Jurkat, Clone E6-1 (cell line): ENCODE data around the gene YARS1. TPM values are rescaled to one million over a fixed set of nuclear protein-coding genes. Genes with fewer than 3 reads are reported as not detected.

Source experiments
- DNase-seq: peaks from one replicate; pipeline ENCODE4 v3.0.0-alpha.2; 2011; ENCODE audit warnings: low read depth, low spot score
- H3K4me3 ChIP-seq: 2 replicates; pipeline ENCODE4 v1.5.1; 2011; ENCODE audit warnings: mild to moderate bottlenecking, low read length, control low read depth, moderate library complexity
- polyA plus RNA-seq: library from polyadenylated mRNA; unstranded; fragments of >200 nt; gene quantifications from one replicate; pipeline ENCODE4 v1.2.1, GENCODE V29; 2012; ENCODE audit warnings: missing spikeins; ENCODE audit not compliant: insufficient read length, insufficient read depth

YARS1 gene
- 224 TPM for polyA plus RNA-seq

DNA sequence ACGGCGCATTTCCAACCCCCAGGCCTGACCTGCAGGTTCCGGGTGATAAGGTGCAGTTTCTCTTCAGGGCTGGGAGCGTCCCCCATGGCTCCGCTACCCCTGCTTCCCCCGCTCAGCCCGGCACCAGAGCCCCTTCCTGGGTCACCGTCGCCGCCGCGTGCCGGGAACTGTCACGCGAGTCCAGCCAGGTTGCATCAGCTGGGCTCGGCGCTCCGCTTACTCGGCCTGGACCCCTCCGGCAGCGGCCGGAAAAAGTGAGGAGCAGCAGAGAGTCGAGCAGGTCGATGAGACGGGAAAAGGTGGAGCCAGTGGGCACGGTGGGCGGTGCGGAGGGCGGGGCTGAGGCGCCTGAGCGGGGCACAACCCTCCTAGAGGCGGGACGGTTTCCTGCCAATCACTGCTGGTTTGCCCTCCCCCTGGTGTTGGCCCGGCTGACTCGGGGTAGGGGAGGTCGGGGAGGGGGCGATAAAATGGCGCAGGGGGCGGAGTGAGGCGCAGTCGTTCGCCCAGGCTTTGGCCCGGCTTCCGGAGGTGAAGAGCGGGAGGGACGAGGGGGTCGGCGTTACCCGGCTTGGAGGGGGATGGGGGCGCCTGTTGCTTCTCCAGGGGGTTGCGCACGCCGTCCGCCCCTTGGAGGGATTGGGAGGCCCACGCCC is at the start of gene YARS1, which contains the start of gene S100PBP:
TSS of gene YARS1 (minus strand) at position 200 of the 656 bp plus-strand sequence. CDS start at position 86, 114 bp downstream.
TSS of gene S100PBP (plus strand) at position 495 of the 656 bp plus-strand sequence. CDS start 8,447 bp downstream, outside the sequence.
- peak; percentile 98 for DNase-seq
- peak within 1 kb of the TSS; percentile 81 for H3K4me3 ChIP-seq

DNA sequence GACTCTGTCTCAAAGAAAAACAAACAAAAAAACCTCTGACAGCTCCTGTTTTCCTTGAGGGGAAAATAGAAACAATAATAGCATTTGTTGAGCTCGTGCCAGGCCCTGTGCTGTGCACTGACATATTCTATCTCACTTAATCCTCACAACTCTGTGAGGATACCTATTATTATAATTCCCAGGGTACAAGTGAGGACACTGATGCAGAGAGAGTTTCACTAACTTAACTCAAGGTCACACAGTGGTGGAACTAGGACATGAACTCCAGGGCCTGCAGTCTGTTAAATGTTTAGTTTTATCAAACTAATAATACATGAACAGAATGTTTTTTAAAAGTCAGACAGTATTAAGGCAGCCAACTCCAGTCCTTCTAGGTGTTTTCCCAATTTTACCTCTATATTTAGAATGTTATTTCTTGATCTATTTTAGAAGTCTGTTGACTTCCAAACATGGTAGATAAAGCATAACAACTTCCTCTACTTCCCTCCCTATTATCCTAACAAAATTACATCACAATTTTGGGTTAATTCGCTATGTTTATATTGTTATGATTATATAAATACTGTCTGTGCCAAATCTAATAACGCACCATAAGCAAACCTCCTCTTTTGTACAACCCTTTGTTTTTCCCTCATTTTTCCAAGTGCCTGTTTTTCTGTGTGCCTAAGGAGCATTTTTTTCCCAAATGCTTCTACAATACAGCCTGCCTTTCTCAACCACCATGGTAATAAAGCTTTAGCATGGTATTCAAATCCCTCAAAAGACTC is 48.7 kb upstream of the YARS1 start:
- H3K4me3 ChIP-seq = no peak overlapping the region
- DNase-seq = no peak

DNA sequence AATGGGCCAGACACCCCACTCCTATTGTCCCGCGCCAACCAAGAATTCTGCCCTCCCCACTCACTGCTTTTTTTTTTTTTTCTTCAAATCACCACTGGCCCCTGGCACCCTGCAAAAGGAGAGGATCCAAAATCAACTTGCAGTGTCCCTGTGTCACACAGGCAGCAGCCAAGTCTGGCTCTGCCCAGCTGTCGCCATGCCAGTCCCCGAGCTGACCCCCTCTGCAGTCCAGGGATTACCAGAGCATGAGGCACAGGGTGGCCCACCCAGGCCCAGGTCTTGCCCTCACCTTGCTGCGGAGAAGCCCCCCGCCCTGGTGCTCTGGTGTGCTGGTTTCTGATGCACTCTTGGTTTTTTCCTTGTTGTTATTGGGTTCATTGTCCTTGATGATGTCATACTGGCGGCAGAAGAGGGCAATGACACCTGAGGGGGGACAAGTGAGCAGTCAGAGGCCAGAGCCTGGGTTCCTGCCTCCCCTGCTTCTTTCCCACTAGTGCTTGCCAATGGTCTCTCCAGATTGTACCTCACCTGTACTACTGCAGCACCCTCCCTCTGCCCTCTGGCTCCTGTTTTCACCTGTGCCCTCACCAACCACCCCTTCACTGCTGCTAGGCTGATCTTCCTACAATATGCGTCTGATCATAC is 47.3 kb upstream of the YARS1 start:
- H3K4me3 ChIP-seq = no peak overlapping the region
- DNase-seq = no peak

DNA sequence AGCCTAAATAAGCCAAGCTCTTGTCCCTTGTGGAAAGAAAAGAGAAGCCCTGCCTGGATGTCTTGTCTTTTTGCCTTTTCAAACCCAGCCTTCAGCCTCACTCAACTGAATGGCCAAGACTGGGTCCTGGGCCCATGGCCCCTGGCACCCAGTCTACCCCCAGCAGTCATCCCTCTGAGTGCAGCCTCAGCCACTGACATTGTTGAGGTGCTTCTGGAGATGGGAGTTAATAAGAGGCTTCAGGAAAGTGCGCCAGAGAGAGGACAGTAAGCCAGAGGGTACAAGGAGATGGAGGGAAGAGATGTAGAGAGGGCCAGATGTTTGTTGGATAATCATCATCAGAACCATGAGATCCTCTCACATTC is 46.7 kb upstream of the YARS1 start:
- no peak overlapping the region for H3K4me3 ChIP-seq
- DNase-seq = no peak

DNA sequence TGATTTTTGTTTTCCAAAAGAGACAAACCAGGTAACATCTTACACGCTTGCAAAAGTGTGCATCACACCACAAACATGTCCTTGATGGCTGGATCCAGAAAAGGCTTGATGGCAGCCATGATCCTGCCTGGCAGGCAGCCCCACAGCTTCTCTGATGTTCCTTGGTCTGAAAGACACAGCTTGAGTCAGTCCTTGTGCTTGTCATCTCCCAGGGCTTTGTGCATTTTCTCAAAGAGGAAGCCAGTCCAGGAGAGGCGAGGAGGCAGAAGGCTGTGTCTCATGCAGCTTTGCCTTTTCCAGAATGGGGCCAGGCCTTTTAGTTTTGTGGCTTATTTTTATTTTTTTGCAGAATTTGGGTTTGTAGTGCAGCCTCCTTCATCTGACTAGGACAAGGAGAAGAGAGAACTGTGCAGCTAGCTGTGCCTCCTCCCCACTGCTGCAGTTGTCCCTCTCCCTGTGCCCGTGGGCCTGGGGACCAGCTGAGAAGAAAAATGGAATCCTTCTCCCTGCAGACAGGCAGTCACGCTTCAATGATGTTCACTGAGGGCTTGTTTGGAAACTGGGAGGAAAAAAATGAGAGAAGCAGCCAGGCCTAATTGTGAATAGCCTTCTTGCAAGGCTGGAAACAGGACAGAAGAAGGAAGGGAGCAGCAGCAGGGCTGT is 46.2 kb upstream of the YARS1 start:
- no peak overlapping the region for H3K4me3 ChIP-seq
- DNase-seq = no peak

DNA sequence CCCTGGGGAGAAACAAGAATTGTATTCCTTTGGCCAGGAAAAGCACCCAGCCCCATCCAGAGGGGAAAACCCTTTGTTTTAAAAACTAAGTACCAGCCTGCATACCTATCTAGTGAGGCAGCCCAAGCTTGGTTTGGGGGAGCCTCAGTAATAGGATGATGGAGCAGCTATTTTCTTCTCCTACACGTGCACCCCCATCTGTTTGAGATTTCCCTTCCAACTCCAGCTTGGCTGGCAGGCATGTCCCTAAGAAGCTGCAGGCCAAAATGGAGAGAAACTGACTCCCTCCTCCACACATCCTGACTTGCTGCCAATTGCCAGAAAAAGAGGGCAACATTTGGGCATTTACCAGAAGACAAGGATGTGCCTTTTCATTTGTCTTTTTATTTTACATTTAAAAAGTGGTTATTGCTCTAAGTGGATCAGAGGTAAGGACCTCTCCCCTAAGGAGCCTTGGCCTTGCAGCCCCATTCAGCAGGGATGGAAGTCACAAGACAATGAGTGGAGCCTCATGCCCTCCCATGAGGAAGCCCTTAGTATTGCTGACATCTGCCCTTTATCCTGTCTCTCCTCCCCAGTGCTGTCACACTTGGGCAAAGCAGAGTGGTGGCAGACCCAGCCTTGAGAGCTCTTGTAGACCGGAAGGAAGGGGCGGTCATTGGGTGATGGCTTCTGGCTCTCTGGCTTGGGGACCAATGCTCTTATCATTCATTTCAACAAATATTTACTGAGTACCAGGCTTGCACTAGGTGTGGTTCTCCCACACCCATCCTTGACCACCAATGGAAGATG is 44.9 kb upstream of the YARS1 start:
- no peak for DNase-seq
- no peak overlapping the region for H3K4me3 ChIP-seq

DNA sequence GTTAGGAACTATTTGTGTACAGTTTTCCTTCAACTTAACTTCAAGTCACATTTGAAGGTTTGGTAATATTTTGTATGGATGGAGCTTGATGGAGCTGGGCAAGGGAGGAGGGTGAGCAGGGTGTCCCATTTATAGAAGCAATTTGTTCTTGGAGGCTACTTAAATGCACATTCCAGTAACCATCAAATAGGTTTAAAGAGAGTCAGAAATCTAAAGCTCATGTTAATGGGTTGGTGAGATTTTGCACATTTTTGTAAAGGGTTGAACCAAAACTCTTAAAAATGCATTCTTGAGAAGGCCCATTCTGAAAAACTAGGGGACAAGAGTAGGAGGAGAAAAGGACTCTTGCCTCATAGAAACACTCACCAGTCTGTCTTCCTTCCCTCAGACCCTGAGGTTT is 43.4 kb upstream of the YARS1 start:
- DNase-seq = no peak
- H3K4me3 ChIP-seq = no peak overlapping the region

DNA sequence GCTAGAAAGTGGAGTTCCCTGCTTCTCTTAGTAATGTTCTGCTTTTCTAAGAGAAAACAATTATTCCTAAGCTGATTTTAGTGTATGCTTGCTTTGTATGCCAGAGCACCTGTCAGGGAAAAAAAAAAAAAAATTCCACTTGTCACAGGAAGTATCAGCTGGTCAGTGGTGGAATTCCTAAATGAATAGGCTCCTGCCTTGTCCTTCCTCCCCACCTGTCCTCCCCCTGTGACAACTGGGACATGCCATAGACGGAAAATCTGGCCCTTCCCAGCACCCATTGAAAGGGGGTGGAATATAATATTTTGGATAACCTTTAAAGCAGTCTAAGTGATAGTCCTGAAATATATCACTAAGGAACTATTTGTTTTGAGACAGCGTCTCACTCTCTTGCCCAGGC is 42.8 kb upstream of the YARS1 start:
- DNase-seq = no peak
- no peak overlapping the region for H3K4me3 ChIP-seq

DNA sequence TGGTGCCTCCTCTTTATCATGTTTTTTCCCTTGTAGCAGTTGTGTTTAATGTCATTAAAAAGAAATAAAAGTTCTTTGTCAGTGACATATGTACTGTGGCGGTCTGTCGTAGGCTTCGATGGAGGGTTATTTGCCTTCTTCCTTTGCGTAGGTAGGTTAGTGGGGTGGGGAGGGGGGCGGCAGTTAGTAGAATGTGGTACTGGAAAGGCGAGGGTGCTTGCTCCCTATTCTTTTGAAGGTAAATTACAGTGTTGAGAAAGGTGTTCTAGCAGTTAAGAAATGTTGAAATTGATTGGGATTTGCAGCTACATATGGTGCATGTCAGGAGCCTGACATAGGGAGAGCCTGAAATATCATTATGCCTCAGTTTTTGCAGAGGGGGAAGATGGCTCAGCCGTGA is 41.6 kb upstream of the YARS1 start:
- DNase-seq = no peak
- no peak overlapping the region for H3K4me3 ChIP-seq

DNA sequence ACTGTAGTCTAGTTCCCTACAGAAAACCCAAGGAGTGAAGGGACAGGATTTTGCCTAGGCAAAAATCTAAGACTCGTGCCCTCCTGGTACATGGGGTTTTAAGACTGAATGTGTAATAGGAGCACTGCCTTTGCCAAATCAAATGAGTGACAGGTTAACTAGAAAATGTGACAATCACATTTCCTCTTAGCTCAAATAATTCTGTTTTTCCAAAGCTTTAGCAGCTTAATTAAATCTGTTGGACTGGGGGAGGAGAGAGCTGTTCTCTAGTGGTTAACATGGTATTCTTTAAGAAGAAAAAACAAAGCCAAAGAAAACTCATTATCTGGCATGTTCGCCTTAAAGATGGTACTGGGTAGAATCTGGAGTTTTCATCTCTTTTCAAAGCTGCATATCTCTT is 41.0 kb upstream of the YARS1 start:
- no peak overlapping the region for H3K4me3 ChIP-seq
- no peak for DNase-seq

DNA sequence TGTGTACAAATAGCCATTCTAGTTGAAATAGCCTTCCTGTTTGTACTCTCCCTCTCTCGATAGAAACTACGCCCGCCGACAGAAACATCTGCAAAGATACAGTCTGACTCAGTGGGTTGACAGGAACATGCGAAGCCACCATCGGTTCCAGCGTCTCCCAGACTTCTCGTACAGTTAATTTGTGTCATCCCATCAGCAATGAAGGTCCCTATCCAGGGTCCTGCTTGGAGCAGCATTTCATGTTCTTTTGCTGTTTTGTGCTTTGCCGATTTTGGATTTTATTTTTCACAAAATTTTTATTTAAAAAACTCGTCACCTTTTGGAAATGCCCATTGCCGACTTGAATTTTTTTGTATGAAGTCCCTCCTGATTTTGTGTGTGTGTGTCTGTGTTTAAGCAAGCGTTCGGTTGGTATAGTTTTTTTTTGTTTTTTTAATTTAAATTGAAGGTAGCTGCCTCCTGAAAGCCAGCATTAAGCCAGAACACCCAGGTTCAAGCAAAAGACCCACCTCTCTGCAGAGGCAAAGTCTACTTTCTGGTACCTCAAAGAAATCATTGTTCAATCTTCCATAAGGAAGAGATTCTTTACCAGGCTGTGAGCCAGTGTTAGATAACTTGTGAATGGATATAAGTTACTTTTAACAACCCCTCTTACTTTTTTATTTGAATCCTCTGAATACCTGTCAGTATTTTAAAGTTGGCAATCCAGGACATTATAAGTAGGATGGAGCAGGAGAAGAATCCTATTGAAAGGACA is 38.9 kb upstream of the YARS1 start:
- DNase-seq = no peak
- no peak overlapping the region for H3K4me3 ChIP-seq

DNA sequence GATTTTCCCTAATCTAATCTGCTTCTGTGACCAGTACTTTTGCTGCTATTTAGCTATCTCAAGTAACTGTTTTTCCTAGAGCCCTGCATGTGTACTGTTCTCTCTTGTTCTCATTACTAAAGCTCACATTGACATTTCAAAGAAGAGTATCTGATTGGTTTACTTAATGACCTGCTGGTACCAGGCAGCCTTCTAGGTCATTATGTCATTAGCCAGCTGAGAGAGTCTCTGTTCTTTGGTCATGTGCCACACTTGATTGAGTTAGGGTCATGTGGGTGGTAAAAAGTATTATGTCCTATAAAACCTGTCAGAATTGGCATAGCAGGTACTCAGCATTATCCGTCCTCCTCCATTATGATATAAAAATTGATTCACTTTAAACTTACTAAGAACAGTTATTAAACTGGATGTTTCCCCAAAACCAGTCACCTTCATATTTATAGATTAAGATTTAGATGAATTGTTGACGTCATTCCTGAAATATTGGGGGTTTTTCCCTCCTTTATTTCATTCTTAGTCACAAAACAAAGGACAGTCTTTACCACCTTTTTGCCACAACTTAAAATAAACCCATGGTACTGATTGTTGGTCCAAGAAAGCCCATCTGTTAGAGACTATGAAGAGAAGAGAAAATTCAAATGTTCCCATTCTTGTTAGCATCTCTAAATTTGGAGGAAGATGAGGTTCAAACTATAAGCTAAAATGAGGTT is 31.4 kb upstream of the YARS1 start:
- DNase-seq = no peak
- H3K4me3 ChIP-seq = no peak overlapping the region

DNA sequence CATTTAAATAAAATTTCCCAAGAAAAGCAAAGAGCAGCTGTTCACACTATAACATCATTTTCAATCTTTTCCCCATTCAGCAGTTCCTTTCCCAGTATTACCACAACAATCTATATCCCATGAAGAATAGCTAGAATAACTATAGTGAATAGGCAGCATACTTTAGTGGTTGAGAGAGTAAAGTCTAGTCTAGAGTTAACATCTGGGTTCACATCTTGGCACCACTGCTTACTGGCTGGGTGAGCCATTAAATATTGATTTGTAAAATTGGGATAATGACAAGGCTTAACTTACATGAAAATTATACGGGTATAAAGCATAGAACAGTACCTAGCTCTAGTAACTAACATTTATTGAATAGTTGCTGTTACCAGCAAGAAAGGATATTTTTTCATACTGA is 14.7 kb upstream of the YARS1 start:
- no peak overlapping the region for H3K4me3 ChIP-seq

DNA sequence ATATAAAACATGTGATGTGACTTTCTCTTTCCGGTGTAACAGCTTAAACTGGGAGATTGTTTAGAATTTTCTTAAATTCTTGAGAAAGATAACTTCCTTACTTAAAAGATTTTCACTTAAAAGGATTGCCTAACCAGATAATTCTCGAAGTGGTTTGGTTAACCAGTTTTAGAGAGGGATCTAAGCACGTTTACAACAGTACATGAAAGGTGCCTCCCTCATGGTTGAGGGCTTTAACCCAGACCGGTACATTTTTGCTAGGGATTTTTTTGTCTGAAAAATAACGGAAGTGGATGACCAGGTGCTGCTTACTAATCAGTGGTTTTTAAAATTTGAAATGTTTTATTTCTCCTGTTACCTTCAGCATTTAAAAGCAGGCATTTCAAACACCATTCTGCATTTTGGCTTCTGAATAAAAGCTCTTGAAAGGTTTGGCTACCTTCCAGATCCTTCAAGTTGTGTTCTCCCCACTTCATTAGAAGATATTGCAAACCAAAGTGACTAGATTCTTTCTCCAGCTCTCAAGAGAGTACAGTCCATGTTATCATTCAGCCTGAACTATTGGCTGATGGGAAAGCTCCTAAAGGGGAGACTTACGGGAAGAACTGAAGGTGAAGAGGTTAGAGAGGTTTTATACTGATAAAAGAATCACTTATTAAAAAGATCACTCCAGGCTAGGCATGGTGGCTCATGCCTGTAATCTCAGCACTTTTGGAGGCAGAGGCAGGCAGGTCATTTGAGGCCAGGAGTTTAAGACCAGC is 13.1 kb upstream of the YARS1 start:
- DNase-seq = peak; percentile 32
- no peak overlapping the region for H3K4me3 ChIP-seq

More for the DNA sequence above, 14.7 kb upstream of the YARS1 start:
- DNase-seq = no peak

DNA sequence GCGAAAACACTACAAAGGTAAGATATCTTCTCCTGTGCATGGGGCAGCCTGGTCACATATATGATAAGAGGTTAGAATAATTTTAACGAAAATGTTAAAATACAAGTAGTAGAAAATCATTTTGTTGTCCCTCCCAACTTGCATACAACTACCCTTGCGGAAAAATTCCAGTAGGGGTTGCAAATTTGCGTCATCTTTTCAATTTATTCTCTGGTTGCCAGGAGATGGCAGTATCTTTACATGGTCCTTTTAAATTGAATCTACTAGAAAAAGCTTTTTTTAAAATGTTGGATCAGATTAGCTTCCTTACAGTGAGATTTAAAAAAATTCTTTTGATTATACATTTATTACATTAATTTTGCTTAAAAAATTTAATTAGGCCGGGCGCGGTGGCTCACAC is 11.2 kb upstream of the YARS1 start:
- peak; percentile 14 for DNase-seq
- H3K4me3 ChIP-seq = no peak overlapping the region

DNA sequence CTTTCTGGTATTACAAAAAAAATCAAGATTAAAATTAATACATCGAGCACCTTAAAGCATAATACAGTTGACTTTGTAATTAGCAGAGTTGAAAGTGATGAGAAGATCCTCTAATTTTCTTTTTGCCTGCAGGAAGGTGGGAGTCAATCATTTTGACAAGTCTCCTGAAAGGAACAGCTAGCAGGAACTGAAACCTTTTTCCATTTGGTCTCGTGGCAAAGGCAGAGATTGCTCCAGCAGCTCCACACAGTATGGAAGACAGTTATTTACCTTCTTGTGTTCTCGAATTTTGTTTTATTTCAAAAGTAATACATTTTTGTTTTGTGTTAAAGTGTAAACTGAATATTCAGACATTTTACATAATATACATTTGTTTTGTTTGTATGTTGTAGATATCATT is 8.0 kb upstream of the YARS1 start:
- DNase-seq = no peak
- no peak overlapping the region for H3K4me3 ChIP-seq
